ENCODE measurements around the gene RCAN2. TPM values are rescaled to one million over a fixed set of nuclear protein-coding genes. Genes with fewer than 3 reads are reported as not detected.

RCAN2 gene
- total RNA-seq, 1 donor from 2014 or later: 5.8 TPM

DNA sequence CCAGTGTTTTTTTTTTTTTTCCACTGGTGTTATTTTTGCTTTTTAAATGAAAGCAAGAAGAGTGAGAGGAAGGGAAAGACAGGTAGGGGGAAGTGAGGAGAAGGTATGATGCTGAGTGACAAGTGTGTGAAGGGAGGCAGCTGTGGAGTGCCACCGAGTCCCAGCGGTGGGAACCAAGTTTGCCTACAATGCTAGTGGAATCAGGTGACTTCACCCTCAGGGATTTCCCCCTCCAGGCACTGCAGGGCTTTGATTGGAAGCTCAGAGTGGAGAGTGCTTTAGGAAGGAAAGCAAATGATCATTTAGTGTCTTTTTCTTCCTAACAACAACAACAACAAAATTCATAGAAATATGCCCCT is 200.0 kb downstream of the RCAN2 start:
- Mint-ChIP-seq H3K4me3 (no peak overlapping the region), H3K4me1 (no peaks in the 10 kb centered on the region), H3K36me3 (no peaks in the 10 kb centered on the region), H3K27ac (no peak overlapping the region), H3K27me3 (ENCODE audit: insufficient read depth, low read depth) (no peaks in the 10 kb centered on the region), H3K9me3 (no peaks in the 10 kb centered on the region)
- no peaks in the 10 kb centered on the region for H3K36me3 ChIP-seq
- H3F3A ChIP-seq (ENCODE audit: low read depth): no peaks in the 10 kb centered on the region
- no peak overlapping the region for H3K4me3 ChIP-seq
- no peak overlapping the region for H2AFZ ChIP-seq (replicated peaks)
- no peaks in the 10 kb centered on the region for H3K79me2 ChIP-seq (ENCODE audit: low read depth)
- no peaks in the 10 kb centered on the region for H3K9me3 ChIP-seq (ENCODE audit: low read depth)
- no peak overlapping the region for H3K4me2 ChIP-seq
- H3K27ac ChIP-seq: no peak overlapping the region
- no peak overlapping the region for H3K9ac ChIP-seq
- H3K27me3 ChIP-seq: no peaks in the 10 kb centered on the region
- TF ChIP-seq, protein P1, sequence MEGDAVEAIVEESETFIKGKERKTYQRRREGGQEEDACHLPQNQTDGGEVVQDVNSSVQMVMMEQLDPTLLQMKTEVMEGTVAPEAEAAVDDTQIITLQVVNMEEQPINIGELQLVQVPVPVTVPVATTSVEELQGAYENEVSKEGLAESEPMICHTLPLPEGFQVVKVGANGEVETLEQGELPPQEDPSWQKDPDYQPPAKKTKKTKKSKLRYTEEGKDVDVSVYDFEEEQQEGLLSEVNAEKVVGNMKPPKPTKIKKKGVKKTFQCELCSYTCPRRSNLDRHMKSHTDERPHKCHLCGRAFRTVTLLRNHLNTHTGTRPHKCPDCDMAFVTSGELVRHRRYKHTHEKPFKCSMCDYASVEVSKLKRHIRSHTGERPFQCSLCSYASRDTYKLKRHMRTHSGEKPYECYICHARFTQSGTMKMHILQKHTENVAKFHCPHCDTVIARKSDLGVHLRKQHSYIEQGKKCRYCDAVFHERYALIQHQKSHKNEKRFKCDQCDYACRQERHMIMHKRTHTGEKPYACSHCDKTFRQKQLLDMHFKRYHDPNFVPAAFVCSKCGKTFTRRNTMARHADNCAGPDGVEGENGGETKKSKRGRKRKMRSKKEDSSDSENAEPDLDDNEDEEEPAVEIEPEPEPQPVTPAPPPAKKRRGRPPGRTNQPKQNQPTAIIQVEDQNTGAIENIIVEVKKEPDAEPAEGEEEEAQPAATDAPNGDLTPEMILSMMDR (IDR thresholded peaks at IDR 0.05): no peak
- no peak for TF ChIP-seq EZH2 (IDR thresholded peaks at IDR 0.05)
- no peak for TF ChIP-seq EZH2phosphoT487 (IDR thresholded peaks at IDR 0.05)
- DNase-seq (ENCODE audit: low spot score): no peak
- H4K20me1 ChIP-seq (ENCODE audit: low read depth): no peaks in the 10 kb centered on the region
- peaks cover 9% of the 10 kb centered on the region for H3K4me1 ChIP-seq

DNA sequence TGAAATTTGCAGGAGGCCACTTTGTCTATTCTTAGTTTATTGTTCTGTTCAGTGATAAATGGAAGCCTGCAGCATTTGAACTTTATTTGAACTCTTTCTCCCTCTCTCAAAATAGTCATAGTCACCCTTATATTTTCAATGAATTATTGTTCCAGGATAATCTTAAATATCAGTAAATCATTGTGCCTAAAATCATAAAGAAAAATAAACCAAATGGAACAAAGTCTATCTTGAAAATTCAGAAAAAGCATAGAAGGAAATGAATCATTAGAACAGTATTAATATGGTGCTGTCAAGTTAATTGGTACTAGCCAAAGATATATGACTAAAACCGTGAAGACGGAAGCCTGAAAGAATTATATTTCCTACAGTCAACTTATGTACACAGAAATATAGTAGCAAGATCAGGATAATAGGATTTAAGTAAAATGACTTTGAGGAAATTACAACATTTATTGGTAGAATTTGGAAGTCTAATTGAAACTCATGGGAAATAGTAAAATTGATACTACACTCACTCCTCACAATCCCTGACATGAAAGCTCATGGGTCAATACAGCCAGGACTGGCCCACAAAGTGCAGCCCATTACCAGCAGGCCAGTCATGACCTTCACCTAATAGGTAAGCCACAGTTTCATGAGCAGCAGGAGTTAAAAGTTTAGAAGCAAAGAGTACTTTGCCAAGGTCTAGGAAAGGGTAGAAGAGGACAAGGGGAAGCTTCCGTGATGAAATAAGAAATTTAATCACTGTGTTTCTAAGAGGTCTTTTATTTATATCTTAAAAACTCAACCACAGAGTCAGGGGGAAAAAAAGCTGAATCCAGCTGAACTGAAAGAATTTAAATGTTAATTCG is 200.6 kb downstream of the RCAN2 start:
- Histone ChIP-seq H2AFZ (replicated peaks) (no peak overlapping the region), H4K20me1 (ENCODE audit: low read depth) (no peaks in the 10 kb centered on the region), H3K4me1 (peaks cover 9% of the 10 kb centered on the region), H3K27ac (no peak overlapping the region), H3K9ac (no peak overlapping the region), H3K36me3 (no peaks in the 10 kb centered on the region), H3K27me3 (no peaks in the 10 kb centered on the region), H3K79me2 (ENCODE audit: low read depth) (no peaks in the 10 kb centered on the region), H3K9me3 (ENCODE audit: low read depth) (no peaks in the 10 kb centered on the region), H3K4me2 (no peak overlapping the region), H3K4me3 (no peak overlapping the region), H3F3A (ENCODE audit: low read depth) (no peaks in the 10 kb centered on the region)
- Mint-ChIP-seq H3K9me3 (no peaks in the 10 kb centered on the region), H3K27me3 (ENCODE audit: insufficient read depth, low read depth) (no peaks in the 10 kb centered on the region), H3K27ac (no peak overlapping the region), H3K4me1 (no peaks in the 10 kb centered on the region), H3K4me3 (no peak overlapping the region), H3K36me3 (no peaks in the 10 kb centered on the region)
- TF ChIP-seq EZH2phosphoT487 (IDR thresholded peaks at IDR 0.05): no peak
- TF ChIP-seq, protein P1 (IDR thresholded peaks at IDR 0.05): no peak
- no peak for TF ChIP-seq EZH2 (IDR thresholded peaks at IDR 0.05)
- DNase-seq (ENCODE audit: low spot score): no peak

DNA sequence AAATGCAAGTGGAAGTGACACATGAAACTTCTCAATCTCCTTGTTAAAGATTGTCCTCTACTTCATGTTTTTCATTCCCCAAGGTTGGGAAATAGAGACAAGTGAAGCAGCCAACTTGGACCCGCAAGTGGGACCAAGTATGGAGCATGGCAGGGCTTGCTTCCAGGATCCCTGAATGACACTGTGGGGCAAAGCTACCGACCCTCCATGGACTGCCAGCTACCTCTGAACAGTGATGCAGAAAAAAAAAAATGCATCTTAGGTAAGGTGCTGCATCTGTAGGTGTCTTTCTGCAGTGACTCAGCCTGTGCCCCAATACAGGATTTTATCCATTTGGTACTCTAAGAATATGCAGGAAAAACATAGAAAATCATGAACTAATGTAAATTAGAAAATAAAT is 201.4 kb downstream of the RCAN2 start:
- H3K4me1 ChIP-seq: peaks cover 9% of the 10 kb centered on the region
- H3K27ac Mint-ChIP-seq: no peak overlapping the region
- H3K4me3 Mint-ChIP-seq: no peak overlapping the region
- H3K9ac ChIP-seq: no peak overlapping the region
- H3K4me3 ChIP-seq: no peak overlapping the region
- no peaks in the 10 kb centered on the region for H3K36me3 Mint-ChIP-seq
- no peaks in the 10 kb centered on the region for H3K36me3 ChIP-seq
- no peaks in the 10 kb centered on the region for H3K27me3 ChIP-seq
- TF ChIP-seq EZH2phosphoT487 (IDR thresholded peaks at IDR 0.05): no peak
- no peak for TF ChIP-seq EZH2 (IDR thresholded peaks at IDR 0.05)
- no peaks in the 10 kb centered on the region for H3K9me3 Mint-ChIP-seq
- H3F3A ChIP-seq (ENCODE audit: low read depth): no peaks in the 10 kb centered on the region
- no peak overlapping the region for H3K4me2 ChIP-seq
- no peaks in the 10 kb centered on the region for H3K79me2 ChIP-seq (ENCODE audit: low read depth)
- no peaks in the 10 kb centered on the region for H4K20me1 ChIP-seq (ENCODE audit: low read depth)
- no peak overlapping the region for H3K27ac ChIP-seq
- no peak for DNase-seq (ENCODE audit: low spot score)
- H2AFZ ChIP-seq (replicated peaks): no peak overlapping the region
- H3K27me3 Mint-ChIP-seq (ENCODE audit: insufficient read depth, low read depth): no peaks in the 10 kb centered on the region
- no peaks in the 10 kb centered on the region for H3K9me3 ChIP-seq (ENCODE audit: low read depth)
- no peaks in the 10 kb centered on the region for H3K4me1 Mint-ChIP-seq

DNA sequence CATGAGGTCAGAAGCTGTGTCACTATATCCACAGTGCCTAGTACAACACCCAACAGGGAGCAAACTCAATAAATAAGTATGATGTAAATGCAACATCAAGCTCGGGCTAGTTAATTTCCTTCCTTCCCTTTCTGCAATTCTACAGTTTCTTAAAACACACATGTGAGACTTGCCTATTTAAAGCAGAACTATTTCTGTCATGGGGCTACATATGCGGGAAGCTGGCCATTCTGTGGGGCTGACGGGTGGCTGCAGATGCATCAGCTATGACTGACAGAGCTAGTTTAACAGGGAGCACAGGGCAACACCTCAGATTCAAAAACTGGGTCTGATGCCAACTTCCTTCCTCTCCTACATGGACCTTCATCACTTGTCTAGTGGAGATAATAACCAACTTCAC is 202.4 kb downstream of the RCAN2 start:
- Histone ChIP-seq H3K4me3 (no peak overlapping the region), H3K9me3 (ENCODE audit: low read depth) (no peaks in the 10 kb centered on the region), H3K36me3 (no peaks in the 10 kb centered on the region), H3K4me1 (peaks cover 9% of the 10 kb centered on the region), H3K27ac (no peak overlapping the region), H3K79me2 (ENCODE audit: low read depth) (no peaks in the 10 kb centered on the region), H3K9ac (no peak overlapping the region), H3K27me3 (no peaks in the 10 kb centered on the region), H3F3A (ENCODE audit: low read depth) (no peaks in the 10 kb centered on the region), H2AFZ (replicated peaks) (no peak overlapping the region), H4K20me1 (ENCODE audit: low read depth) (no peaks in the 10 kb centered on the region), H3K4me2 (no peak overlapping the region)
- Mint-ChIP-seq H3K9me3 (no peaks in the 10 kb centered on the region), H3K27me3 (ENCODE audit: insufficient read depth, low read depth) (no peaks in the 10 kb centered on the region), H3K27ac (no peak overlapping the region), H3K4me3 (no peak overlapping the region), H3K36me3 (no peaks in the 10 kb centered on the region), H3K4me1 (no peaks in the 10 kb centered on the region)
- DNase-seq (ENCODE audit: low spot score): no peak
- TF ChIP-seq EZH2 (IDR thresholded peaks at IDR 0.05) (no peak), EZH2phosphoT487 (IDR thresholded peaks at IDR 0.05) (no peak)
- TF ChIP-seq, protein P1 (IDR thresholded peaks at IDR 0.05): no peak
